HG03354 (cell line): Measurements from ENCODE around the gene CDC42BPB.

Experiments used
- ATAC-seq: cut with Tn5 transposase; IDR thresholded peaks from one replicate; pipeline ENCODE4 v1.9.1; 2021; ENCODE audit warnings: mild to moderate bottlenecking; ENCODE audit not compliant: unreplicated experiment, poor library complexity, severe bottlenecking

CDC42BPB gene, protein sequence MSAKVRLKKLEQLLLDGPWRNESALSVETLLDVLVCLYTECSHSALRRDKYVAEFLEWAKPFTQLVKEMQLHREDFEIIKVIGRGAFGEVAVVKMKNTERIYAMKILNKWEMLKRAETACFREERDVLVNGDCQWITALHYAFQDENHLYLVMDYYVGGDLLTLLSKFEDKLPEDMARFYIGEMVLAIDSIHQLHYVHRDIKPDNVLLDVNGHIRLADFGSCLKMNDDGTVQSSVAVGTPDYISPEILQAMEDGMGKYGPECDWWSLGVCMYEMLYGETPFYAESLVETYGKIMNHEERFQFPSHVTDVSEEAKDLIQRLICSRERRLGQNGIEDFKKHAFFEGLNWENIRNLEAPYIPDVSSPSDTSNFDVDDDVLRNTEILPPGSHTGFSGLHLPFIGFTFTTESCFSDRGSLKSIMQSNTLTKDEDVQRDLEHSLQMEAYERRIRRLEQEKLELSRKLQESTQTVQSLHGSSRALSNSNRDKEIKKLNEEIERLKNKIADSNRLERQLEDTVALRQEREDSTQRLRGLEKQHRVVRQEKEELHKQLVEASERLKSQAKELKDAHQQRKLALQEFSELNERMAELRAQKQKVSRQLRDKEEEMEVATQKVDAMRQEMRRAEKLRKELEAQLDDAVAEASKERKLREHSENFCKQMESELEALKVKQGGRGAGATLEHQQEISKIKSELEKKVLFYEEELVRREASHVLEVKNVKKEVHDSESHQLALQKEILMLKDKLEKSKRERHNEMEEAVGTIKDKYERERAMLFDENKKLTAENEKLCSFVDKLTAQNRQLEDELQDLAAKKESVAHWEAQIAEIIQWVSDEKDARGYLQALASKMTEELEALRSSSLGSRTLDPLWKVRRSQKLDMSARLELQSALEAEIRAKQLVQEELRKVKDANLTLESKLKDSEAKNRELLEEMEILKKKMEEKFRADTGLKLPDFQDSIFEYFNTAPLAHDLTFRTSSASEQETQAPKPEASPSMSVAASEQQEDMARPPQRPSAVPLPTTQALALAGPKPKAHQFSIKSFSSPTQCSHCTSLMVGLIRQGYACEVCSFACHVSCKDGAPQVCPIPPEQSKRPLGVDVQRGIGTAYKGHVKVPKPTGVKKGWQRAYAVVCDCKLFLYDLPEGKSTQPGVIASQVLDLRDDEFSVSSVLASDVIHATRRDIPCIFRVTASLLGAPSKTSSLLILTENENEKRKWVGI (N-terminal part only)

DNA sequence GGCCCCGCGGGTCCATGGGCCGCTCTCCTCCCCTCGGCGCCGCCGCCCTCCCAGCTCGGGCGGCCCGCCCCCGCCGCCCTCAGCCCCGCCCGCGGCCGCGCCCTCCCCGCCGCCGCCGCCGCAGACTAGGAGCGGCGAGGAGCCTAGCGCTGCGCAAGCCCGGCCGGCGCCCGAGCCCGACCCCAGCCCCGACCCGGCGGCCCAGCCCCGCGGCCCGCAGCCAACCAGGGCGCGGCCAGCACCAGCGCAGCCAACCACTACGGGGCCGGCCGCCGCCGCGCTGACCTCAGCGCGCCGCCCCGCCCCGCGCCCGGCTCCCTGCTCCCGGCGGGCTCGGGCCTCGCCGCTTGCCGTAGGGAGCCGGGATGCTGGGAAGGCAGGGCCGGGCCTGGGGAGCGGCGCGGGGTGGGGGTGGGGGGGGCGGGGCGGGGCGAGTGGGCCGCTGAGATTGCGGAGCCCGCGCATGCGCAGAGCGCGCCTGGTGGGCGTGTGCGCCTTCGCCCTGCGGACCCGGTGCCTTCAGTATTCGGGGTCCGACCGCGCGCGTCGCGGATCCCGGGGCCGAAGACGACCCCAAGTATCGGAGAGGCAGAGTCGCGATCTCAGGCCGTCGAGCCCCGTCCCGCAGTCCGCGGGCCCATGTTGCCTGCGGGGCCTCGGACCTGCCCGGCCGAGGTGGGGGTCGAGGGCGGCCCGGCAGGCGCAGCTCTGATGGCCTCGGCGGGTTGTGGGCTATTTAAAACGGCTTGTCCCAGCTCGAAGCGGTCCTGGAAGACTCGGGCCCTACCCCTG lies at the start of gene CDC42BPB:
Gene CDC42BPB (minus strand): TSS at position 178 of the 792 bp plus-strand sequence. CDS start 376 bp downstream, outside the sequence.
- peak; percentile 76 for ATAC-seq

DNA sequence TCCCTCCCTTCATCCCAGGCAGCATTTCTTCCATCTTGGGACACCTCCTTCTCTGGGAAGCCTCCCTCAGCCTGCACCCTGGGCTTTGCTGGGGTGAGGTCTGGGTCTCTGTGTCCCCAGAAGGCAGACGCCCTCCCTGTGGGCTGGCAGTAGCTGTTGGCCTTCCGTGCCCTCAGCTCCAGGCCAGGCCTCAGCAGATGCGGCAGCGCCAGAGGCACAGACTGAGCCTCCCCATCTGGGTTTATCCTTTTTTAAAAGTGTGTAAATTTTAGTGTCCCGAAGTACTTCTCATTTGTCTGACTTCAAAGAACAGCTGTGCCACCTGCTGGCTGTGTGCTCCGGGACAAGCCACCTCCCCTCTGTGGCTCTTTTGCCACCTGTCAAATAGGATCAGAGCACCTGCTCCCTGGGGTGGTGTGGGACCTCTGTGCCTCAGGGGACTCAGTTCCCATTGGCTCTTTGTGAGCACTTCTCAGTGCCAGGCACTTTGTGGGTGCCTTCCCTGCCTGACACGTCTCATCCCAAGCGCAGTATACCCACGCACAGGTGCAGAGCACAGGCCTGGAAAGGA lies 48.3 kb upstream of the CDC42BPB start:
- no peak for ATAC-seq

GRCh38 chr14:103104654-103105452 lies 47.5 kb upstream of the CDC42BPB start:
- ATAC-seq: peak; percentile 64

GRCh38 chr14:103104389-103104653 lies 47.0 kb upstream of the CDC42BPB start:
- no peak for ATAC-seq

DNA sequence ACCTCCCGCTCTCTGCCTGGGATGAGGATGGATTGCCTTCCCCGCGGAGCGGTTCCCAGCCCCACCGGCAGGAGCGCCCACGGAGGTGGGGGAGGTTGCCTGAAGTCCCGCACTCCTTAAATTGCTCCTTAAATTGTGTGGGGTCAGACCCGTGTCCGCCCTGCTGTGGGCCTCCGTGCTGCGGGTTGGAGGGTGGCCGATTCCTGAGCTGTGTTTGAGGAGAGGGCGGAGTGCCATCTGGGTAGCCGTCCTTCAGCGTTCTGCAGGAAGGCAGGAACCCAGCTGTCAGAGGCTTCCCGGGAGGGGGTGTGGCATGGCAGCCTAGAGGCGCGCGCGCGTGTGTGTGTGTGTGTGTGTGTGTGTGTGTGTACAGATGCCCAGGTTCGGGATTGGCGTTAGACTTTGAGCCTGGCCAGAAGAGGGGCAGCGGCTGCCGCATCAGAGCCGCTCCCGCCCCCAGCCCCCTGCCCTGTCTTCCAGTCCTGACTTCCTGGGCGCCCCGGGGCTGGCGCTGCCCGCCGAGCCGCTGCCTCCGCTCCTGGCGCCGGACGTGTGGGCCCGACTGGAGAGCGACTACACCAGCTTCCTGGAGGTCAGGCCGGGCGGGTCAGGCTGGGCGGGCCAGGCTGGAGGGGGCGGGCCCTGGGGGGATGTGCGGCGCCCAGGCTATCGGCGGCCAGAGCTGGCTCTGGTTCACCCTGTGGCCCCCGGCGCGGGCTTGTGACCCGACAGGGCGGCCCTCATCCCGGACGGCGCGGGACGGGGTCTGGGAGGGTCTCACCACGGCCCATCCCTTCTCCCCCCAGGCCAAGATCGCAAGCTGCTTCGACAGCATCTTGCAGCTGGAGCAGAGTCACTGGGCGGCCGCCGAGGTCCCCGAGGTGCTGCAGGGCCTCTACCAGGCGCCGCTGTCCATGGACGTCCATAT lies 46.4 kb upstream of the CDC42BPB start:
- no peak for ATAC-seq

- no peak for ATAC-seq
Measured at GRCh38 chr14:103102689-103103260, 45.4 kb upstream of the CDC42BPB start.

DNA sequence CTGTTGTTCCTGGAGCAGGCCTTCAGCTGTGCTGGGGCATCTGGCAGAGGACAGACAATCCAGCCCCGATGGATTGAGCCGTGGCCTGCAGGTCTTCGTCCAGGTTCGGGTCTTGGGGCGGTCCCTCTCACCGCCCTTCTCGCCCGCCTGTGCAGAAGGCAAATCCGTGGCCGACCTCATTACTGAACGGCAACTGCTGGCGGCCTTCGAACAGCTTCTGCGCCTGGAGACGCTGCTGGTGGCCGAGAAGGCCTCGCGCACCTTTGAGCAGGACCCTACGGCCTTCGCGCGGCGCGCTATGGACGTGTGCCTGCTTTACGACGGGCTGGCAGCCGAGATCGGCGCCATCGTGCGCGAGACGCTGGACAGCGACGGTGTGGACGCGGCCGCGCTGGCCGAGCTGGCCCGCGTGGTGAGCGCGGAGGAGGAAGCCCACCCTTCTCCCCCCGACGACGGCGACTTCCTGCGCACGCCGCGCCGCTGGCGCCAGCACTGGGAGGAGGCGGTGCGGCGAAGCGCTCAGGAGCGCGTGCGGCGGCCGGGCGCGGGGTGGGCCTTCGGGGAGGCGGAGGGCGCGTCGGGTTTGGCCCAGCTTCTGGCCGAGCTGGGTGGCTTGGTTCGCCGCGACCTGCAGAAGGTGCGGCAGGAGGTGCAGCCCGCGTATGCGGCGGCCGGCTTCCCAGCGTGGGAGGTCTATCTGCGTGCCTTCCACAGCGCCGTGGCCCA lies 44.8 kb upstream of the CDC42BPB start:
- ATAC-seq: no peak

GRCh38 chr14:103101257-103101962 lies 44.1 kb upstream of the CDC42BPB start:
- no peak for ATAC-seq

DNA sequence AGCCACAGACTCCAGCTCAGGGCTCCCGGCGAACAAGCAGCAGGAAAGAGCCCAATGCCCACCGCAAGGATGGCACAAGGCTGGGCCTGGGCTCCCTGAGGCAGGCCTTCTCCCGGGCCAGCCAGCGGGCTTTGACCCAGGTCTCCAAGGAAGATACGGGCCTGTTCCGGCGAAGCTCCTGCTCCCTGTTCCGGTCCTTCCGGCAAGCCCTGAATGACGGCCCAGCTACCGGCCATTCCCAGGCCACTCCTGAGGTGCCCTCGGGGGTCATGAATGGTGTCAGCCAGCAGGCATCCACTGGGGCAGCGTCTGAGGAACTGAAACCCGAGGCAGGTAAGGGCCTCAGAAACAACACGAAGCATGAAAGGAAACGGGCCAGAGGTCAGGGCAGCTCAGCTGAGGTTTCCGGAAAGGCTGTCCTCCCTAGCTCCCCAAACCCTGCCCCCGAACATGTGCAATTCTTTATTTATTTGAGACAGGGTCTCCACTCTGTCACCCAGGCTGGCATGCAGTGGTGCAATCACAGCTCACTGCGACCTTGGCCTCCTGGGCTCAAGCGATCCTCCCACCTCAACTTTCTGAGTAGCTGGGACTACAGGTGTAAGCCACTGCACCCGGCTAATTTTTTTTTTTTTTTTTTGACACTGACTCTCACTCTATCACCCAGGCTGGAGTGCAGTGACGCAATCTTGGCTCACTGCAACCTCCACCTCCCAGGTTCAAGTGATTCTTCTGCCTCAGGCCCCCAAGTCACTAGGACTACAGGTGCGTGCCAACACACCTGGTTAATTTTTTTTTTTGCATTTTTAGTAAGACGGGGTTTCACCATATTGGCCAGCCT lies 43.2 kb upstream of the CDC42BPB start:
- no peak for ATAC-seq

DNA sequence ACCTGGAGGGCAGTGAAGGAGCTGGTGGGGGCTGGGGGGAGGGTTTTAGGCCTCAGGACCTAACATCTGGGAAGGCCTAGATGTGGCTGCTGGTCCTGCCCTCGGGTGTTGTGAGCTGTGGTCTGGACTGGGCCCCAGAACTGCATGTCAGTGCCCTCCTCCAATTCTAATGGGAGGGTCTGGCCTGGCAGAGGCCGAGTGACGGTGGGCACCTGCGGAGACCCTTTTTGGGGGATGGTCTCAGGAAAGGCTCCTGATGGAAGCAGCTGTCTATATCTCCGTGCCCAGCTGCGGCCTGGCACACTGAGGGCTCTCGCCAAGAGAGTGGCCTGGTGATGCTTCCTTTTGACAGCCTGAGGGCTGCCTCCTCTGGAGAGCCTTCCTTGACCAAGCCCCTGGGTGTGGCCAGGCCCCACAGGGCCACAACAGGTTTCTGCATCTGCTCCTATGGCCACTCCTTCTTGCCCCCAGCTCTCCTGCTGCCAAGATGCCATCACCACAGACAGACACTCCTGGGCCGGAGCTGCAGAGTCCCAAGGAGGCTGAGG lies 42.5 kb upstream of the CDC42BPB start:
- ATAC-seq: no peak

- ATAC-seq: no peak
Measured at GRCh38 chr14:103099081-103099732, 41.9 kb upstream of the CDC42BPB start.

DNA sequence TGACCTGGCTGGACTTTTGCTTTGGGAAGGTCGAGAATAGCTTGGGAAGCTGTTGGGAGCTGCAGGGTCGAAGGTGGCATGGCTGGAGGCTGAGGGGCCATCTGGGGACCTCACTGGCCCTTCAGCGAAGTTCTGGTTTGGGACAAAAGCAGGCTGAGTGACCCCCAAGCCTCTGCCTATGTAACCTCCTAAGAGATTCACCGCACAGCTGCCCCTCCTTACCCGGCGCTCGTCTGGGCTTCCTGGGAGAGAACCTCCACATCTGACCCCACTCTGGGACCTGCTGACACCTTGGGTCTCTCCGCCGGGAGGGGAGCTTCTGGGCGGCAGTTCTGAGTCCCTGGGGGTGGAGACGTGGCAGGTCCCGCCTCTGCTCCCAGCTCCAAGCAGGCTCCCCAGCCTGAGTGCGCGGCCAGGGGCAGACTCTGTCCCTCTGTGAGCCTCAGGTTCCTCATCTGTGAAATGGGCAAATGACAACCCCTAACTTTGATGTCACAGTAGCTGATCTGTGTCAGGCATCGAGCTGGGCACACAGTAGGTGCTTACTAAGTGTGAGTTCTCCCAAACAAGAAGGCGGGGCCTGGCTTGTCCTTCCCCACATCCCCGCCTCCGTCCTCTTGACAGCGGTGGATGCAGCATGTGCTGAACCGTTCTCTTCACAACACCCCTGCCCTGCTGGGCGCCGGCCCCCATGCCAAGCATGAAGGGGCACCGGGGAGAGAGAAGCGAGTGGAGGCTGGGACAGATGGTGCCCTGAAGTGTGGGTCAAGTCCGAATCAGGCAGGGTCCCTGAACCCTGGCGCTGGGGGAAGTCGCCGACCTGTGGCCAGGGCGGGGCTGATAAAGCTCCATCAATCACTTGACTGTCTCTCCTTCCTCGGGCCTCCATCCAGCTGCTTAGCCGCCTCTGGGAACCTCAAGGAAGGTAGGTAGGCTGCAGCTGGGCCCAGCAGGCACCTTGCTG lies 40.9 kb upstream of the CDC42BPB start:
- no peak for ATAC-seq
